GM19035 (cell line): ENCODE data around the gene FGGY.

Experiments used
- ATAC-seq: cut with Tn5 transposase; IDR thresholded peaks from one replicate; pipeline ENCODE4 v1.9.1; 2021; ENCODE audit not compliant: unreplicated experiment

The FGGY gene

DNA sequence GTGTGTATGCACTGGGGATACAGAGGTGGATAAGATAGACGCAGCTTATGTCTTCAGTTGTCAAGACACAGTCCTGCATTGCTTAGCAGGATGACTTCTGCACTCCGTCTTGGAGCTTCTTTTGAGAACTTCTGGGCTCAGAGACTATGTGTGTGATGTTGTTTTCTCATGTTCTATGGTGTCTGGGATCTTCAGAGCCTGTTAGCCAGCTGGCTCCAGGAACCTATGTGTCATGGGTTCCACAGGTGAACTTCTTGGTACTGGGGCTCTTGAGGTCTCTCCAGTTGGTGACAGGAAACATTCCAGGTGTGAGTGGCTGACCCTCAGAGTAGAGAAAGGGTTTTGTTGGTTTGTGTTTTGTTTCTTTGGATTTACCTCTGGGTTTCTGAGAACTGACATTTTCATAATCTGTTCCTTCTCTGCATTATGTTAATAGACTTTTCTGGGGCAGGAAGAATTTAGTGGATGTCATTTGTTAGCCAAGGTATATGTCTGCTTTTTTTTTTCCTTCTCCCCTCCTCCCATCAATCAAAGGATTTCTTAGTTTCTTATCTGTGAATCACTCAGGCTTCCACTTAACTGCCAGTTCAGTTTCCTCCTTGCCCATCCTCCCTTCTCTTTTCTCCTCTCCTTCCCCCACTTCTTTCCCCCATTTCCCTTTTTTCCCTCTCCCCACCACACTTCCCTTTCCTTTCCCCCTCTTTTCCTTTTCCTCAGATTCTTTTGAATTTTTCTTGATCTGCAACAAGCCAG, 18.1 kb downstream of the FGGY start:
- ATAC-seq, result no peak

- no peak for ATAC-seq
These were observed 18.9 kb downstream of the FGGY start for GRCh38 chr1:59315529-59316463.

DNA sequence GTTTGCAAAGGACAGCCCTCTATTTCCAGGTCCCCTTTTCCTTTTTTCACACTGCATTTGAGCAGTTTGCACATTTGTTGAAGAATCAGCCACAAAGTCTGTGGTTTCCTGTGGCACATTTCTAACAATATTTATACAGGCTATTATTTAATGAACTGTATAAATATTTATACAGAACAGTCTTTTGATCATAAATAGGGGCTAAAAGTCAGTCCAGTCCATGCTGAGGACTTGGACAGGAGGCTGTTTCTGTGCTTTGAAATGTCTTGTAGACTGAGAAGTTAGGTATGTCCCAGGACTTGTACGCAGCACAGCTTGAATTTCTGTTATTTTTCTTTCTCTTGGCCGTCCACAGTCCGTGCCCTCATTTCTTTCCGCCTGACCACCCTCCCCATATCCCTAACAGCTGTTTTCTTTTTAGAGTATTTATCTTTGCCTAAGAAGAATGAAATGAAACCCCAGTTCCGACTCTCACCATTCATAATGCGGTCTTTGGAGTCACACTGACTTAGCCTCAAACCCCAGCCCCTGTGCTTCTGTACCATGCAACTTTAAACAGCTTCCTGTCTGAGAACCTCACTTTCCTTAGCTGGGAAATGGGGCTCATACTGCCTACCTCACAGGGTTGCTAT, 19.7 kb downstream of the FGGY start:
- ATAC-seq, result no peak

- ATAC-seq, result no peak
These were observed 20.4 kb downstream of the FGGY start for GRCh38 chr1:59317343-59317742.

DNA sequence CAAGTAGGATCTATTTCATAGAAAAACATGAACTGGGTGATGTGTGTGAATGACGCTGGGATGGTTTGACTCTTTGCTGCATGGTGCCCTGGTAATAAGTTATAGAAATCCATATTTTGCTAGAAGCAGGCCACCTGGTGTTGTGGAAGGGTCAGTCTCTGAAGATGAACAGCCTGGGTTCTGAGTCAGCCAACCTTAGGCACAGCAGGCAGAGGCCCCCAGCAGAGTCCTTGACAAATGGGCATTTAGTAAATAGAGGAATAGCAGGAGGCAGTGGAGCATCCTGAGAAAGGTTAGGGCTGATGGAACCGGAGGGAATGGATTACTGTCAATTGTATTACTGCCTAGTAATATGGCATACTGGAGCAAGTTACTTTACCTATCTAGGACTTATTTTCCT, 20.9 kb downstream of the FGGY start:
- ATAC-seq, result no peak

- ATAC-seq, result no peak
These were observed 21.5 kb downstream of the FGGY start for GRCh38 chr1:59318271-59318860.

- ATAC-seq, result no peak
These were observed 25.5 kb downstream of the FGGY start for GRCh38 chr1:59322394-59322793.

- no peak for ATAC-seq
These were observed 25.9 kb downstream of the FGGY start for GRCh38 chr1:59322814-59323213.

DNA sequence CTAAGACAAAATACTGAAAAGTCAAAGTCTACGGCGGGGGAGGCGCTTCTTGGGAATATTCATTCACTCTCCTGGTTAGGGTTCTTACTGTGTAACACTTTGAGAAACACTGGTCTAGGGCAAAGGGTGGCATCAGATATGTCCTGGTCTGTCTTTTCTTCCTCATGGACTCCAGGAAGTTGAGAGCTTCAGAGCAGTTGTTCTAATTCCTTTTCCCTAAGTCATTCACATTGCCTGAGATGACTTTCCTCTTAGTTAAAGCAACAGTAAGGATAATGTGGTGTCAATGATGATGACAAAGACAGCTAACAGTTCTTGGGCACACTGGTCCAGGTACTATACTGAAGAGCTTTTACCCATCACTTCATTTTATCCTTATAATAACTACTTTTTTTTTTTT, 27.0 kb downstream of the FGGY start:
- ATAC-seq, result no peak

GRCh38 chr1:59328353-59328752, 31.5 kb downstream of the FGGY start:
- ATAC-seq, result no peak

- no peak for ATAC-seq
These were observed 32.6 kb downstream of the FGGY start for GRCh38 chr1:59329412-59330053.

DNA sequence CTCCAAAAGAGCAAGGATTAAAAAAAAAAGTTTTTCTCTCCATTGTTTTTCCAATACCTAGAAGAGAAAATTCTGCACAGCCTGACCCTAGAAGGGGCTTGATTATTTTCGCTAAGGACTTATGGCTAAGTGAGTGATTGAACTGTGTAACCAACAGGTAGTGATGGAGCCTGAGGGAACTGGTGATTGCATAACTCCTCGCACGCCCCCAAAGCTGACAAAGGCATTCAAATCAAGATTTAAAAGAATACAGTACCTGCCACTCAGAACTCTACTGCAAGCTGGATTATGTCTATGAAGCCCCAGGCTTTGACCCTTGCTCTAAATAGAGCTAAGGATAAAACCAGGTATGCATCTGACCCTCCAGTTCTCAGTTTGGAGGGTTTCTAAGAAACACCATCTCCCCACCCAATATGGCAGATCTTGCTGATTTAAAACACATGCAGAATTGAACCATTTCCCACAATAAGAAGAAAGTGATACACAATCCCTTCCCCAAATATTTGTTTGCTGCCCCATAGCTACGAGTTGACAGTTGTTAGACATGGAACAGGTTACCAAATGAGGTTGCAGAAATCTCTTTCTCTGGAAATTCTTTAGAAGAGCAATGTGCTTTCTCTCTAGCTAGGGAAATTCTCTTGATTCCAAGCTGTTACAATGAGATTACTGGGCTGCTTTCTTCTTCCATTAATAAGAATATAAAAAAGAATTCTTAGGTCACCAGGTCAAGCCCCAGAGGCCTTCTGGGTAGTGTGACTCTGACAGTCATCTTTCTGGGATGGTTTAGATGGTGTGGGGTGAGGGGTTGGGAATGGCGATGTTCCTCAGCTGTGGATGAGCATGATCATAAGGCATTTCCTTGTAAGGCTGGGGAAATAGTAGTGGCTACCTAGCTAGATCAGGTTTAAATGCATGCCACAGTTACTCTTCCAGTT, 35.1 kb downstream of the FGGY start:
- ATAC-seq, result no peak

DNA sequence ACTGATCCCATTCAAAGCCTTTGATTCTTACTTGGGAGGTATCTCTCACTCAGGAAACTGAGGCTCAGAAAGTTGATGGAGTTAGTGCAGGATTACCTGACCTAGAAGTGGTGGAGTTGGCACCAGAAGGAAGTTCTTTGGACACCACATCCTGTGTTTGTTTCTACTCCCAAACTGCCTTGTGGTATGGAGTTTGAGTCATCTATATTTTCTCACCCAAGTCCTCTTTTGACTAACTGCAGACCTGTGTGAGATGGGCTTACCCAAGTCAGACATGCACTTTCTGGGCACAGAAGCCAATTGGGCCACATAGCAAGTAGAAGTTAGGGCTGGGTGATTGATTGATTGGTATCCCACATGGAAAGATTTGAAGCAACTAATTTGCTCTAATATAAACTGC, 36.1 kb downstream of the FGGY start:
- ATAC-seq, result no peak

GRCh38 chr1:59333626-59334277, 36.9 kb downstream of the FGGY start:
- ATAC-seq, result no peak

- no peak for ATAC-seq
These were observed 43.8 kb downstream of the FGGY start for GRCh38 chr1:59340411-59341307.

DNA sequence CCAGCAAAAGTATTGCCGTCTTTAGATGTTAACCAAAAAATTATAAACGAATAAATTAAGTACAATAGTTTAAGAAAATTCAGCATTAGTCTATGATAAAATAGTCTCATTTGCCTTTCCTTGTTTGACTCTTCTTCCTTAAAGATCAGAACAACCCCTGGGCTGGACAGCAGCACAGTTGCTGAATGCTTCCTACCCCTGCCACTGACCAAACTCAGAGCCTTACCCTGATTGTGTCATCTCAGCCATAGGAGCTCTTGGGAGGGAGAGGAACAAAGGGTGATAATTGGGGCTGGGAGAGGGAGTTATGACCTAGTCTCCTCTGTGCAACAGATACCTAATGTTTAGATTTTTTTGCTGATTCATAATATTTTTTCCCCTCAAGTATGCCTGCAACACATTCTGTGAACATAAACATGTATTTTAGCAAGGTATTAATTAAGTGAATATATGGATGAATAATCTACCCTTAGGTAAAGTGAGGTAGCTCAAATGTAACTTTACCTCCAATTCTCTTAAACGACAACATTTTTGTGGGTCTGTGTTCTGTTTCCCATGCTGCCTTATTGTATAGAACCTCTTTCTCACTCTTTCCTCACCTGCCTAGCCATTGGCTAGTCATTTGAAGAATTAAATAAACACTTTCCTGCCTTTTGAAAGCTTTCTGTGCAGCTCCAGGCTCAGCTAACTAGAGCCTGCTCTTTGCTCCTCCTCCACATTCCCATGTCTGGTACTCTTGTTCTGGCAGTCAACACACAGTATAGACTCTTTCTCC, 46.1 kb downstream of the FGGY start:
- no peak for ATAC-seq

DNA sequence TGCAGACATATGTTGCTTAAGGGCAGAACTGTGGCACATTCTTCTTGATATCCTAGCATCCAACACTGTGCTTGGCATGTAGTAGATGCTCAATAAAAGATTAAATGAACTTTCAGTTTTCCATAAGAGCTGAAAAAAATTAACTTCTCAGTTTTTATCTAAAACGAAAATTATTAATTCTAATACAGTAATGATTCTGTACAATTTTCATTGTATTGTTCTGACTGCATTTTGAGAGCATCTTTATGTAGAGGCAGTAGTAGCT, 46.6 kb downstream of the FGGY start:
- ATAC-seq, result no peak

DNA sequence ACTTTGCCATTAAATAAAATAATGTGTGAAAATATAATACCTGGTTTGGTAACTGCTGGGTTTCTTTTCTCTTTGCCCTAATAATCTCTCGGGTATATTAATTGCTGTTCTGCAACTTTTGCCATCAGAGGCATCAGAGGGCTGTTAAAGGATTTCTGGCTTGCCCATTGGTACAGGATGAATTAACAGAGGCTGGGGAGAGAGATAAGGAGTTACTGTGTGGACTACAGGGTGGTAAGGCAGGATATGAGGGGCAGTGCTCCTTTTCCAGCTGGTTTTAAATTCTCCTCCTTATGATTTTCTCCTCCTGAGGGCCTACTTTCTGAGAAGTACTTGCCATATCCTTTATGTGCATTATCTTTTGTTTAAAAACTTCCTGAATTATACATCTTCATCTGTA, 48.3 kb downstream of the FGGY start:
- no peak for ATAC-seq
